Breast epithelium (tissue), 3 donors: Measurements from ENCODE around the gene GRK5.

ENCODE experiments used
- CTCF ChIP-seq, 3 donors: fragments of 450-650 bp; IDR thresholded peaks; one replicate each; pipeline ENCODE4 v1.5.1; 2016 to 2017; ENCODE audit warnings: antibody characterized with exemption in 3 of 3, mild to moderate bottlenecking in 3 of 3, moderate library complexity in 3 of 3
- POLR2AphosphoS5 ChIP-seq, 3 donors: sonication (generic); formaldehyde crosslinking; IDR thresholded peaks; one replicate each; pipeline ENCODE4 v1.6.1; 2017; ENCODE audit warnings: antibody characterized with exemption in 3 of 3

- no peak for TF ChIP-seq CTCF (IDR thresholded peaks at IDR 0.05)
- peak; percentile 75 to 93 (median 87) for TF ChIP-seq POLR2AphosphoS5 (IDR thresholded peaks at IDR 0.05)
These were observed 28.8 kb upstream of the GRK5 start, which contains the start of gene PRDX3 for GRCh38 chr10:119178372-119179119.
